Prostate gland (tissue), 2 donors: ENCODE data around the gene IL2.

Source experiments
- POLR2A ChIP-seq: fragments of 450-650 bp; IDR thresholded peaks from one replicate; pipeline ENCODE4 v1.6.1; 2016; ENCODE audit warnings: antibody characterized with exemption, mild to moderate bottlenecking
- POLR2AphosphoS5 ChIP-seq: sonication (generic); formaldehyde crosslinking; IDR thresholded peaks from one replicate; pipeline ENCODE4 v1.6.1; 2017; ENCODE audit warnings: antibody characterized with exemption
- TF ChIP-seq, protein P1 (sequence below), 4 experiments: fragments of 200-600 bp in 2 of 4; fragments of 450-650 bp in 2 of 4; sonication (generic) in 2 of 4; IDR thresholded peaks; 1 replicate in 3 of 4; 2 replicates in 1 of 4; pipeline ENCODE4 v1.5.1; 2016 to 2019; ENCODE audit warnings: antibody characterized with exemption in 4 of 4, mild to moderate bottlenecking in 2 of 4, moderate library complexity in 2 of 4

GRCh38 chr4:122503214-122503613, 46.7 kb upstream of the IL2 start:
- TF ChIP-seq, protein P1, sequence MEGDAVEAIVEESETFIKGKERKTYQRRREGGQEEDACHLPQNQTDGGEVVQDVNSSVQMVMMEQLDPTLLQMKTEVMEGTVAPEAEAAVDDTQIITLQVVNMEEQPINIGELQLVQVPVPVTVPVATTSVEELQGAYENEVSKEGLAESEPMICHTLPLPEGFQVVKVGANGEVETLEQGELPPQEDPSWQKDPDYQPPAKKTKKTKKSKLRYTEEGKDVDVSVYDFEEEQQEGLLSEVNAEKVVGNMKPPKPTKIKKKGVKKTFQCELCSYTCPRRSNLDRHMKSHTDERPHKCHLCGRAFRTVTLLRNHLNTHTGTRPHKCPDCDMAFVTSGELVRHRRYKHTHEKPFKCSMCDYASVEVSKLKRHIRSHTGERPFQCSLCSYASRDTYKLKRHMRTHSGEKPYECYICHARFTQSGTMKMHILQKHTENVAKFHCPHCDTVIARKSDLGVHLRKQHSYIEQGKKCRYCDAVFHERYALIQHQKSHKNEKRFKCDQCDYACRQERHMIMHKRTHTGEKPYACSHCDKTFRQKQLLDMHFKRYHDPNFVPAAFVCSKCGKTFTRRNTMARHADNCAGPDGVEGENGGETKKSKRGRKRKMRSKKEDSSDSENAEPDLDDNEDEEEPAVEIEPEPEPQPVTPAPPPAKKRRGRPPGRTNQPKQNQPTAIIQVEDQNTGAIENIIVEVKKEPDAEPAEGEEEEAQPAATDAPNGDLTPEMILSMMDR (IDR thresholded peaks at IDR 0.05) = no peak
- TF ChIP-seq POLR2AphosphoS5 = no peak
- TF ChIP-seq POLR2A = no peak
